GM12878 (cell line): ENCODE results near the gene SCNN1G. TPM values are rescaled to one million over a fixed set of nuclear protein-coding genes. Genes with fewer than 3 reads are reported as not detected.
"Not testable (repeated sequence)": the region's sequence is repeated elsewhere in the genome, so short reads cannot be mapped to it uniquely, and the experiment has no call there.

Experiments used
- ATAC-seq: fragments of 200-7000 bp; cut with Tn5 transposase; 3 replicates; pipeline ENCODE4 v1.9.1; 2020; ENCODE audit warnings: mild to moderate bottlenecking, moderate library complexity
- BruUV-seq: library from RNA; stranded (reverse); fragments of 400-500 nt; replicated peaks from 2 replicates; lab custom pipeline; 2021; lab: Mats Ljungman, UMichigan
- CTCF ChIA-PET: fragments of 300-600 bp; sonication (Branson Sonifier 250); formaldehyde crosslinking; extraction: SDS; loops from one replicate; lab custom pipeline; 2021; ENCODE audit warnings: inconsistent platforms; lab: Yijun Ruan, JAX
- POLR2A ChIA-PET: fragments of 350-600 bp; formaldehyde crosslinking; extraction: SDS; loops from one replicate; lab custom pipeline; 2021; ENCODE audit warnings: inconsistent platforms; lab: Charles Lee
- RAD21 ChIA-PET: fragments of 300-600 bp; sonication (Branson Sonifier 250); formaldehyde crosslinking; loops from one replicate; lab custom pipeline; 2023; ENCODE audit warnings: antibody characterized with exemption; ENCODE audit not compliant: unreplicated experiment; lab: Charles Lee
- SMC1A ChIA-PET: fragments of 300-600 bp; sonication (Branson Sonifier 250); formaldehyde crosslinking; loops from one replicate; lab custom pipeline; 2023; ENCODE audit not compliant: unreplicated experiment, uncharacterized antibody; lab: Charles Lee
- DNase-seq: peaks from one replicate; pipeline ENCODE4 v3.0.0-alpha.2; 2011; ENCODE audit warnings: low read depth, low spot score
- FAIRE-seq: peaks from 3 replicates; lab custom pipeline; 2011; peaks lifted over from hg19 to GRCh38; lab: Jason Lieb, UNC
- H2AFZ ChIP-seq: 2 replicates; pipeline ENCODE4 v1.6.0; 2011; ENCODE audit warnings: low read depth, low read length, control low read depth; ENCODE audit not compliant: control insufficient read depth
- H3K27ac ChIP-seq: 2 replicates; pipeline ENCODE4 v1.5.1; 2011; ENCODE audit warnings: control low read depth; ENCODE audit not compliant: control insufficient read depth, insufficient read depth
- H3K27me3 ChIP-seq, 2 experiments: replicated peaks in 1 of 2; 2 replicates each; pipeline versions ENCODE4 v1.6.0 to v1.6.1; 2011; ENCODE audit warnings: low read length in 1 of 2; ENCODE audit not compliant: control insufficient read depth in 2 of 2, insufficient read depth in 2 of 2
- H3K36me3 ChIP-seq, 2 experiments: 2 replicates each; pipeline ENCODE4 v1.5.1; 2011; ENCODE audit warnings: low read length in 1 of 2; ENCODE audit not compliant: control insufficient read depth in 2 of 2, insufficient read depth in 2 of 2
- H3K4me1 ChIP-seq: 2 replicates; pipeline ENCODE4 v1.6.1; 2011; ENCODE audit warnings: mild to moderate bottlenecking, low read length, moderate library complexity, mixed read lengths; ENCODE audit not compliant: control insufficient read depth, insufficient read depth
- H3K4me2 ChIP-seq: 2 replicates; pipeline ENCODE4 v1.6.0; 2011; ENCODE audit warnings: control low read depth; ENCODE audit not compliant: control insufficient read depth, insufficient read depth
- H3K4me3 ChIP-seq: fragments of 200-600 bp; sonication (generic); 2 replicates; pipeline ENCODE4 v1.5.1; 2016
- H3K79me2 ChIP-seq: 2 replicates; pipeline ENCODE4 v1.6.0; 2011; ENCODE audit warnings: low read length; ENCODE audit not compliant: control insufficient read depth, insufficient read depth
- H3K9ac ChIP-seq: 2 replicates; pipeline ENCODE4 v1.8.0; 2011; ENCODE audit warnings: low read length, control low read depth, mixed read lengths; ENCODE audit not compliant: control insufficient read depth, insufficient read depth
- H3K9me3 ChIP-seq: replicated peaks from 3 replicates; pipeline ENCODE4 v1.5.1; 2011; ENCODE audit warnings: mild to moderate bottlenecking, low read length; ENCODE audit not compliant: control insufficient read depth, insufficient read depth
- H4K20me1 ChIP-seq: 2 replicates; pipeline ENCODE4 v1.6.0; 2011; ENCODE audit not compliant: control insufficient read depth, insufficient read depth
- BHLHE40 ChIP-seq, 2 experiments: fragments of 450-650 bp in 1 of 2; IDR thresholded peaks; 2 replicates each; pipeline ENCODE4 v1.6.1; 2011 to 2017; ENCODE audit warnings: low read depth in 2 of 2, borderline replicate concordance in 1 of 2, improper control_type of control experiment in 1 of 2, low read length in 1 of 2, mild to moderate bottlenecking in 1 of 2
- SIN3A ChIP-seq: IDR thresholded peaks from 2 replicates; pipeline ENCODE4 v1.6.1; 2012; ENCODE audit warnings: low read depth, low read length, improper control_type of control experiment
- WGBS: methylation state at CpG from one replicate; pipeline ENCODE4 v1.1.6; 2016; ENCODE audit warnings: low lambda C conversion rate; ENCODE audit not compliant: insufficient replicate concordance, insufficient coverage; ENCODE audit errors: missing lambda C conversion rate; 5-methylcytosine and 5-hydroxymethylcytosine counted together
- in situ Hi-C: fragments of 300-500 bp; cut with MboI; formaldehyde crosslinking; loops from 9 replicates; pipeline ENCODE4 v1.14.3; 2018; ENCODE audit warnings: mixed read lengths
- intact Hi-C: fragments of 100-400 bp; cut with micrococcal nuclease; formaldehyde crosslinking; loops from one replicate; pipeline ENCODE4 v1.14.2; 2022; ENCODE audit not compliant: unreplicated experiment
- polyA plus RNA-seq, 11 experiments: library from polyadenylated mRNA; depleted of rRNA in 4 of 11; unstranded in 6 of 11; stranded (reverse) in 5 of 11; fragments of >200 nt; fragmentation: Nextera tagmentation in 4 of 11; fragmentation: Illumina TruSeq in 1 of 11; extraction: Ambion mirVana in 4 of 11; extraction: Trizol in 1 of 11; gene quantifications; 1 replicate in 1 of 11; 2 replicates in 10 of 11; pipeline versions ENCODE4 v1.2.1 to v1.2.3, GENCODE V29; 2011 to 2016; ENCODE audit warnings: inconsistent platforms in 2 of 11, missing spikeins in 2 of 11, low read depth in 1 of 11
- total RNA-seq, 4 experiments: library from RNA; depleted of rRNA in 3 of 4; stranded (reverse); fragments of >200 nt in 3 of 4; fragmentation: Illumina TruSeq in 1 of 4; extraction: Trizol in 1 of 4; gene quantifications; 2 replicates each; pipeline versions ENCODE4 v1.2.1 to v1.2.3, GENCODE V29; 2013 to 2021

Gene SCNN1G
- total and polyA plus RNA-seq, 10 of the 15 experiments (the other 5 are each of a cell fraction or from before 2014, with no cell fraction given), result 0.04 to 0.86 (median 0.08) TPM; not detected in 5

GRCh38 chr16:23143391-23143790 is 39.2 kb upstream of the SCNN1G start:
- no TSS peak for BruUV-seq
- POLR2A ChIA-PET, result no interaction called here

GRCh38 chr16:23144393-23144792 is 38.2 kb upstream of the SCNN1G start:
- RAD21 ChIA-PET, H2AFZ ChIP-seq, DNase-seq, H3K27me3 ChIP-seq, in situ Hi-C loops, ATAC-seq, POLR2A ChIA-PET, H3K36me3 ChIP-seq, H3K4me3 ChIP-seq, H3K9ac ChIP-seq, H3K9me3 ChIP-seq, H4K20me1 ChIP-seq, H3K27ac ChIP-seq, H3K4me2 ChIP-seq, FAIRE-seq, H3K4me1 ChIP-seq, intact Hi-C loops, BruUV-seq: not testable (repeated sequence)
- ChIA-PET SMC1A (interaction anchor here (1.4 to 3.9 kb wide), 3 partner anchors 12 to 291 kb away, joined by 3 to 13 read pairs (median 4); no protein-coding TSS in a partner anchor), CTCF (interaction anchor here (1.3 to 1.4 kb wide), 2 partner anchors 15 to 290 kb away, joined by 3 to 4 read pairs; no protein-coding TSS in a partner anchor)
- 100% methylated on average over 9 of the region's 9 CpGs for WGBS
- peaks cover 13% of the 10 kb centered on the region for H3K79me2 ChIP-seq

More at GRCh38 chr16:23143391-23143790, 39.2 kb upstream of the SCNN1G start:
- intact Hi-C loops (no loop called here), in situ Hi-C loops (no loop called here)
- Histone ChIP-seq H3K4me3 (no peak overlapping the region), H2AFZ (no peak overlapping the region), H3K36me3 (no peaks in the 10 kb centered on the region), H3K9me3 (no peaks in the 10 kb centered on the region; the same call in 2 of the 3 replicates), H3K4me1 (no peaks in the 10 kb centered on the region; the same call in 1 of the 2 replicates), H3K27me3 (no peaks in the 10 kb centered on the region), H4K20me1 (no peaks in the 10 kb centered on the region), H3K9ac (no peak overlapping the region), H3K79me2 (peaks cover 9% of the 10 kb centered on the region), H3K4me2 (no peak overlapping the region), H3K27ac (no peak overlapping the region)
- SMC1A ChIA-PET, result interaction anchor here (0.6 to 3.9 kb wide), 3 partner anchors 11 to 105 kb away, joined by 3 to 13 read pairs (median 3); no protein-coding TSS in a partner anchor
- DNase-seq, result no peak
- TF ChIP-seq BHLHE40 (IDR thresholded peaks at IDR 0.05; ENCODE audit: borderline replicate concordance in 1 of 2, low read depth in 2 of 2, low read length in 1 of 2) (no peak), SIN3A (no peak)
- RAD21 ChIA-PET, result no interaction called here
- FAIRE-seq, result no peak
- WGBS, result 97% methylated on average over 3 of the region's 3 CpGs
- CTCF ChIA-PET, result no interaction called here
- ATAC-seq, result no peak
